Measurements from ENCODE around the gene FAM13A.

The FAM13A gene

GRCh38 chr4:88761342-88761741 is 295.6 kb downstream of the FAM13A start:
- DNase-seq, result no peak

- no peak for DNase-seq
These were observed 297.1 kb downstream of the FAM13A start for GRCh38 chr4:88759895-88760290.

GRCh38 chr4:88759039-88759894 is 297.7 kb downstream of the FAM13A start:
- DNase-seq, result no peak

- no peak for DNase-seq
These were observed 298.7 kb downstream of the FAM13A start for GRCh38 chr4:88758264-88758663.

- DNase-seq, result no peak
These were observed 299.2 kb downstream of the FAM13A start for GRCh38 chr4:88757776-88758175.

DNA sequence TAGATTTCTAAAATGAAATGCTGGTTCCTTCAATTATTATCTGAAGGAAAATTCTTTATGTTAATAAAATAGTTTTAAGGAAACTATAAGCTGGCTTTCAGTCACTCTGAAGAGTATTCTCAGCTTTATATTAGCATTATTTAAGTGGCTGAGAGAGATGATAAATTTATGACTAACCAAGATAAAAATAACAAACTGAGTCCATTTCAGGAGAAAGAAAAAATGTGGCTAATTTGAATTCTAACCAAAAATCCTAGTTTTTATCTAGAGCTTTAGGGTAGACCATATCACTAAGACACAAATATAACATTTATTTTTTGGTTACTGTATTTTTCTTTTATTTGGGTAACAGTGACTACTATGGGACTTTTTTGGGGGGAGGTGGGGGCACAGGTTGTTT is 299.9 kb downstream of the FAM13A start:
- no peak for DNase-seq

DNA sequence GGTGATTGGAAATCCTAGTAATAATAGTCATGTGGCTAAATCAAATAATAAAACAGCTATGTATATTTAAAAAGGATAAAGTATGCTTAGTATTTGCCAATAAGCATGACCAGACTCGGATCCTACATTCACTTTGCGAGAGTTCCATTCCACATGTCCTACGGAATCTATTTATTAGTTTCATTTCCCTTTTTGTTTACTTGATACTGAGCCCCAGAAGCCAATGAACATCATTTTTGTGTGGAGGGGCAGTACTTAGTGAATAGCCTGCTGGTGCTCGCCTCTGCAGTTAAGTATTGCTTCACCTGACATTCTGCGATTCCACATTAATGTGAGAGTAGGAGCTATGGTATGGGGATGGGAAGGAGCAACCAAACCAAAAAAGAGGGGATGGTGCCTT is 300.8 kb downstream of the FAM13A start:
- no peak for DNase-seq

GRCh38 chr4:88755454-88755853 is 301.5 kb downstream of the FAM13A start:
- no peak for DNase-seq

- DNase-seq, result no peak
These were observed 302.2 kb downstream of the FAM13A start for GRCh38 chr4:88754796-88755195.

DNA sequence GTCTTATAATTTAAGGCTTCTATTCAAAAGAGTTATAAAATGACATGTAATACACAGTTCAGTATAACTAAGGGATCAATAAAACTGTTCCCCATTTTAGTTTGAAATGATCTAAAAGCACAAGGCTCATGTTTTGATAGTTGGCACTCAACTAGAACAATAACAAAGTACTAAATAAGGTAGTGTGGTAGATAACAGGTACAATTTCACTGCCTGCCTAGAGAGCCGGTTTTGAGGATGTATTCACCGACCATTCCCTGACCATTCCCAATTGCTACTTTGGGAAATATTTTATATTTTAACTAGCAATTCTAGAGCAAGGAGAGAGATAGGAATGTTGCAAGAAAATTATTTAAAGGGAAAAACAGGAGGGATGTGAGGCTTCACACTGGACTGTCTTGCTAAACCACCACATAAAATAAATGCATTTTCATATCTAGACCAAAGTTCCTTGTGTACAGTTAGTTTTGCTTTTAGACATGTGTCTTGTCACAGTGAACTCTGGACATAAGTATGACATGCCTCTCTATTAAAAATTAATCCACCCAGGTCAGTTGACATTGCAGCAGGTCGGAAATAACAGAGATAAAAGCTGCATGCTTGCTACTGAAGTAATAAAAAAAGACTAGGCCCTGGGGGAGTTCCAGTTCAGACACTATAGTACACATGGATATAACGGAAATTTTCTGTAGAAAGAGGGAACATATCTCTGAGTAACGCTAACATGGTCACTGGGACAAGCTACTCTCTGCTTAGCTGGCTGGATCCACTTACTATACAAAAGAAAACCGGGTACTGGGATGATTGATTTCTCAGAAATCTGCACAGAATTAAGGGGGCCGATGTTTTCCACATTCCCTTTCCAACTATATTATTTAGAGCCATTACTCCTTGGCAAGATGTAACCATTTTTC is 303.1 kb downstream of the FAM13A start:
- DNase-seq, result no peak

GRCh38 chr4:88752754-88753153 is 304.2 kb downstream of the FAM13A start:
- DNase-seq, result no peak

- DNase-seq, result no peak
These were observed 304.9 kb downstream of the FAM13A start for GRCh38 chr4:88752076-88752463.

DNA sequence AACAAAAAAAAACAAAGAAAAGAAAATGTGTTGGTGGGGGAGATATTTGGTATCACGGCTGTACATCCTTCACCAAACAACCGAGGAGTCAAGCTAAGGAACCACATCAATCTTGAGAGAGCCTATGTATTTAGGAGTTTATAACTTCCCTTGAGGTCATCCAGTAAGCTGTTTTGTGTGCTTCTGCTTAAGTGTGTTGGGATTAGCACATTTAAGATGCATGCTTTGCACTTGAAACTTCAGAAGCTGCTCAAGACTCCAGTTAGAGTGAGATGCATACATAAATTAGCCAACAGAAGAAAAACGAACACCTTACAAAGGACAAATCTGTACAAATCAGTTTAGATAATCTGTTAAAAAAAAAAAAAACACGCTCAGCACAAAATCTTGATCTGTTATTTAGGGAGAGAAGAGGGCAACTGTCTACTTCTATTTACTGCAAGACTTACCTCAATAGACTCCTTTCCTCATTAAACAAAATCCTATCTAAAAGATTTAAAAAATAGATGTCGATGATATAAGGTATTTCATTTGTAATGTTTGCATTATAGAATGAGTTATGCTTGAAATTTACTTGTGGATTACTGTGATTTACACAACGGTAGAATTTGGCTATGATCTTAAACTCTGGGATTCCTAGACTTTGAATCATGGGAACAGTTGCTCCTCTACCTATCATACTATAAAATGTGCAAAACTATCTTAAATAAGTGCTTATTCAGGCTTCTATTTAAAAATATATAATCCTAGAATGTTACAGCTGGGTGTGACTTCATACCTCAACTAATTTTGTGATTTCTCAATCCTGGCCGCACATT is 305.5 kb downstream of the FAM13A start:
- no peak for DNase-seq

- DNase-seq, result no peak
These were observed 306.6 kb downstream of the FAM13A start for GRCh38 chr4:88750369-88750768.

GRCh38 chr4:88747351-88747750 is 309.6 kb downstream of the FAM13A start:
- no peak for DNase-seq

- DNase-seq, result no peak
These were observed 310.8 kb downstream of the FAM13A start for GRCh38 chr4:88746206-88746605.

DNA sequence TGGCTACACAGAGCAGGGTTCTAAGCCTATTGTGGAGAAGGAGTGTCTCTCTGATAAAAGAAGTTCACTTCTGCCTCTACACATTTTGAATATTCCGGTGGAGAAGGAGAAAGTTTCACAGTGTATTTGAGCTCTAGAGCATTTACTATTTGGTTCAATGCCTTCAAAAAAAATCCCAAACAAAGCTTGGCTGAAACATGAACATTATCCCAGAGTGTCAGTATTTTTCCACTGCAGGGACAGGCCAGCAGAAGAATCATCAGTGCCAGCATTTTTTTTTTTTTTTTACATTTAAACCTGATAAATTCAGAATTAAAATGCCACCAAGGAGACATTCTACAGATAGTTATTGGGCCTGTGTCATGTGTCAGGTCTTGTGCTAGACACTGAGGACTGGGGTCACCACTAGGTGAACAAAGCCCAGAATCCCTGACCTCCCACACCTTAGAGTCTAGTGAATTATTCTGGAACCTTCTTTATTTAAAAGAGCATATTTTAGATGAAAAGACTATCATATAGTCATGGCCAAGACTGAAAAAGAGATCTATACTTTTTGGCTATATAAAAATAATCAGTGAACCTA is 311.3 kb downstream of the FAM13A start:
- DNase-seq, result no peak

DNA sequence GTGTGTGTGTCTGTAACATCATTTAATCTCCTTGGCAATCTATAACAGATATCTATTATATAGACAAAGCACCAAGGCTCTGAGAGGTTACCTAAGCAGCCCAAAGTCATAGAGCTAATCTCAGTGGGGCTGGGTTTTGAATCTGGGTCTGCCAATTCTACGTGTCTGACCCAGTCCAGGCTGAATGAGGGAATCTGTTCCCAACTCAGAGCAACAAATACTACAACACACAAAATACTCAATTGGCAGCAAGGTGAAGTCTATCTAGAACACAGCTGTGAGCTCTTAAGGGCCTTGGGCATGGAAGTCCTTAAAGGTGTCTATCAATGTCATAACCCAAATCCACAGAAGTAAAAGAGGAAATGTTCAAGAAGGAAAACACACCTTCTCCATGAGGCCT is 311.8 kb downstream of the FAM13A start:
- DNase-seq, result no peak

DNA sequence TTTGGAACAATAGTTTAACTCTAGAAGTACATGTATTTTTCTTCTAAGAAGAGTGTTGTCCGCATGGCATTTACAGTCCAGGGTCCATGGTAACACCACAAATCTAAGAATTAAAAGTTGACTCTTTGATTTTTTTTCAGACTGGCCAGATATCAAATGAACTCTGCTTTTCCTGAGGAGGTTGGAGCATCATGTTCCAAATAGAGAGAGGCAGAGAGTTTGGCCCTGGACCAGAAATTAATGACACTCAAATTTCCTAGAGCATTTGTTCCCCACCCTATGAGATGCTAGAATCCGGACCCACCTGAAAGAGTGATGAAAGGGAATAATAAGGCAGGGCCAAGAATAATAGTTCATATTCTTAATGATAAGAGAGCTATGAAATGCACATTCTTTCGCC is 312.4 kb downstream of the FAM13A start:
- no peak for DNase-seq

DNA sequence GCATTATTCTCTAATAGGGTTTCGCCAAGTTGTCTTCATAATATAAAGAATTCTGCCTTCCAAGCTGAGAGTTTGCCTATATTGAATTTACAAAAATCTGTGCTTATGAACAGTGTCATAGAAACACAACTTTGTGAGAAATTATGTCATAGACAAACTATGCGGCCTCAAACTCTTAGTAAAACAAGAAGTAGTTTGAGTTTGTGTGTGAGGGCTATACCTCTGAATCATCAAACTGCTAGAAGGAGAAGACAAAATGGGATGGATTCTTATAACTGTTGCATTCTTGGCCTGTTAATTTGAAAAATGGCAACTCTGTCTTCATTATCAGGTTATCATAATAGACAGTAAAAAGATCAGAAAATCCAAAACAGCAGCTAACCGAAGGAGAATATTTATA is 313.3 kb downstream of the FAM13A start:
- DNase-seq, result no peak

DNA sequence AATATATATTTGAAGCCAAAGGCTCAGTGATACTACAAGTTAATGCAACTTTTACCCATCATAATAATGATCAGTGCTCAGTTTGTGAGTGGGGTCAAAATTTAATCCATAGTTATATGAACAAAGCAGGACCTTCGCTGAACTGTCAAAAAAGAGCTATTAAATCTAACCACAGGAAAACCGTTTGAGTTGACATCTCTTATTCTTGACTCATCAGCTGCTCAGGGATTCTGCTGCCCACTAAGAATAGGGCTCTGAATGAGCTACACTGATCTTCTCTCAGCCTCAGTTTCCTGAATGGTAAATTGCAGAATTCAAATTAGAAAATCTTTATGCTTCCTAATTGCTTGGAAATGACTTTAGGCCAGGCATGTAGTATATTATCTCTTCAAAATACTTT is 314.4 kb downstream of the FAM13A start:
- DNase-seq, result no peak

GRCh38 chr4:88738180-88738579 is 318.8 kb downstream of the FAM13A start:
- DNase-seq, result no peak

Measured in CD4-positive, alpha-beta T cell treated with Interleukin-6 for 4 hours (primary cell).